Measurements from ENCODE around the gene SFRP5.

Gene SFRP5

GRCh38 chr10:97763947-97764346 lies 7.9 kb downstream of the SFRP5 start:
- FAIRE-seq = no peak

GRCh38 chr10:97763411-97763810 lies 8.4 kb downstream of the SFRP5 start:
- FAIRE-seq = no peak

- no peak for FAIRE-seq
Observed at GRCh38 chr10:97762816-97763215, 9.0 kb downstream of the SFRP5 start.

- no peak for FAIRE-seq
Observed at GRCh38 chr10:97762056-97762455, 9.7 kb downstream of the SFRP5 start.

- no peak for FAIRE-seq
Observed at GRCh38 chr10:97761331-97761865, 10.4 kb downstream of the SFRP5 start.

- no peak for FAIRE-seq
Observed at GRCh38 chr10:97760461-97761257, 11.1 kb downstream of the SFRP5 start.

GRCh38 chr10:97759946-97760345 lies 11.9 kb downstream of the SFRP5 start:
- no peak for FAIRE-seq

GRCh38 chr10:97759158-97759887 lies 12.5 kb downstream of the SFRP5 start:
- FAIRE-seq = no peak

- no peak for FAIRE-seq
Observed at GRCh38 chr10:97757471-97757870, 14.3 kb downstream of the SFRP5 start.

GRCh38 chr10:97755718-97756117 lies 16.1 kb downstream of the SFRP5 start:
- no peak for FAIRE-seq

GRCh38 chr10:97754726-97755125 lies 17.1 kb downstream of the SFRP5 start:
- no peak for FAIRE-seq

GRCh38 chr10:97752956-97753355 lies 18.8 kb downstream of the SFRP5 start:
- FAIRE-seq = no peak

GRCh38 chr10:97748116-97748515 lies 23.7 kb downstream of the SFRP5 start:
- FAIRE-seq = no peak

GRCh38 chr10:97747573-97747972 lies 24.2 kb downstream of the SFRP5 start:
- FAIRE-seq = no peak

- no peak for FAIRE-seq
Observed at GRCh38 chr10:97744405-97745035, 27.3 kb downstream of the SFRP5 start.

- FAIRE-seq = no peak
Observed at GRCh38 chr10:97743169-97743943, 28.4 kb downstream of the SFRP5 start.

- FAIRE-seq = no peak
Observed at GRCh38 chr10:97740613-97741012, 31.2 kb downstream of the SFRP5 start.

- FAIRE-seq = no peak
Observed at GRCh38 chr10:97738616-97739015, 33.2 kb downstream of the SFRP5 start.

- FAIRE-seq = no peak
Observed at GRCh38 chr10:97737770-97738265, 34.0 kb downstream of the SFRP5 start.

- no peak for FAIRE-seq
Observed at GRCh38 chr10:97736902-97737769, 34.7 kb downstream of the SFRP5 start, which contains the start of gene ZFYVE27. Gene ZFYVE27, plus strand, starts transcription at chr10:97737128. Its CDS starts 1,350 bp downstream, at chr10:97738478.

- FAIRE-seq = no peak
Observed at GRCh38 chr10:97736403-97736901, 35.3 kb downstream of the SFRP5 start.

Data from islet of Langerhans (tissue), 1 donor.